Measurements from ENCODE around the gene SH3PXD2A.

SH3PXD2A gene

GRCh38 chr10:103792547-103792946, 62.8 kb downstream of the SH3PXD2A start:
- DNase-seq (ENCODE audit: insufficient read length, low spot score) (no peak), FAIRE-seq (no peak)
- TF ChIP-seq PAX5 (IDR thresholded peaks at IDR 0.05; ENCODE audit: insufficient read depth, low read length, severe bottlenecking) (no peak), POLR2A (IDR thresholded peaks at IDR 0.05; ENCODE audit: low read depth, low read length) (no peak), TAF1 (IDR thresholded peaks at IDR 0.05; ENCODE audit: low read depth, low read length) (no peak), POU2F2 (IDR thresholded peaks at IDR 0.05; ENCODE audit: low read depth, low read length) (no peak), SPI1 (IDR thresholded peaks at IDR 0.05; ENCODE audit: low read depth, low read length) (no peak), POLR2AphosphoS5 (IDR thresholded peaks at IDR 0.05; ENCODE audit: low read depth, low read length) (no peak)

- TF ChIP-seq TAF1 (IDR thresholded peaks at IDR 0.05; ENCODE audit: low read depth, low read length): no peak
- no peak for TF ChIP-seq SPI1 (IDR thresholded peaks at IDR 0.05; ENCODE audit: low read depth, low read length)
- no peak for TF ChIP-seq PAX5 (IDR thresholded peaks at IDR 0.05; ENCODE audit: insufficient read depth, low read length, severe bottlenecking)
- no peak for TF ChIP-seq POU2F2 (IDR thresholded peaks at IDR 0.05; ENCODE audit: low read depth, low read length)
- TF ChIP-seq POLR2A (IDR thresholded peaks at IDR 0.05; ENCODE audit: low read depth, low read length): no peak
- no peak for TF ChIP-seq POLR2AphosphoS5 (IDR thresholded peaks at IDR 0.05; ENCODE audit: low read depth, low read length)
- DNase-seq (ENCODE audit: insufficient read length, low spot score) (no peak), FAIRE-seq (no peak)
These were observed 63.5 kb downstream of the SH3PXD2A start for GRCh38 chr10:103791858-103792257.

- DNase-seq (ENCODE audit: insufficient read length, low spot score) (no peak), FAIRE-seq (no peak)
- no peak for TF ChIP-seq TAF1 (IDR thresholded peaks at IDR 0.05; ENCODE audit: low read depth, low read length)
- no peak for TF ChIP-seq POLR2A (IDR thresholded peaks at IDR 0.05; ENCODE audit: low read depth, low read length)
- TF ChIP-seq PAX5 (IDR thresholded peaks at IDR 0.05; ENCODE audit: insufficient read depth, low read length, severe bottlenecking): no peak
- TF ChIP-seq POLR2AphosphoS5 (IDR thresholded peaks at IDR 0.05; ENCODE audit: low read depth, low read length): no peak
- TF ChIP-seq POU2F2 (IDR thresholded peaks at IDR 0.05; ENCODE audit: low read depth, low read length): no peak
- no peak for TF ChIP-seq SPI1 (IDR thresholded peaks at IDR 0.05; ENCODE audit: low read depth, low read length)
These were observed 64.1 kb downstream of the SH3PXD2A start for GRCh38 chr10:103791291-103791690.

GRCh38 chr10:103790580-103790979, 64.8 kb downstream of the SH3PXD2A start:
- no peak for FAIRE-seq
- no peak for TF ChIP-seq SPI1 (IDR thresholded peaks at IDR 0.05; ENCODE audit: low read depth, low read length)
- TF ChIP-seq TAF1 (IDR thresholded peaks at IDR 0.05; ENCODE audit: low read depth, low read length): no peak
- TF ChIP-seq POLR2AphosphoS5 (IDR thresholded peaks at IDR 0.05; ENCODE audit: low read depth, low read length): no peak
- TF ChIP-seq POLR2A (IDR thresholded peaks at IDR 0.05; ENCODE audit: low read depth, low read length): no peak
- TF ChIP-seq POU2F2 (IDR thresholded peaks at IDR 0.05; ENCODE audit: low read depth, low read length): no peak
- TF ChIP-seq PAX5 (IDR thresholded peaks at IDR 0.05; ENCODE audit: insufficient read depth, low read length, severe bottlenecking): no peak
- DNase-seq (ENCODE audit: insufficient read length, low spot score): no peak

- no peak for TF ChIP-seq PAX5 (IDR thresholded peaks at IDR 0.05; ENCODE audit: insufficient read depth, low read length, severe bottlenecking)
- no peak for TF ChIP-seq SPI1 (IDR thresholded peaks at IDR 0.05; ENCODE audit: low read depth, low read length)
- no peak for TF ChIP-seq POLR2AphosphoS5 (IDR thresholded peaks at IDR 0.05; ENCODE audit: low read depth, low read length)
- TF ChIP-seq TAF1 (IDR thresholded peaks at IDR 0.05; ENCODE audit: low read depth, low read length): no peak
- no peak for TF ChIP-seq POU2F2 (IDR thresholded peaks at IDR 0.05; ENCODE audit: low read depth, low read length)
- TF ChIP-seq POLR2A (IDR thresholded peaks at IDR 0.05; ENCODE audit: low read depth, low read length): no peak
- DNase-seq (ENCODE audit: insufficient read length, low spot score) (no peak), FAIRE-seq (no peak)
These were observed 65.6 kb downstream of the SH3PXD2A start for GRCh38 chr10:103789771-103790201.

GRCh38 chr10:103789161-103789560, 66.2 kb downstream of the SH3PXD2A start:
- TF ChIP-seq TAF1 (IDR thresholded peaks at IDR 0.05; ENCODE audit: low read depth, low read length) (no peak), SPI1 (IDR thresholded peaks at IDR 0.05; ENCODE audit: low read depth, low read length) (no peak), POU2F2 (IDR thresholded peaks at IDR 0.05; ENCODE audit: low read depth, low read length) (no peak), PAX5 (IDR thresholded peaks at IDR 0.05; ENCODE audit: insufficient read depth, low read length, severe bottlenecking) (no peak), POLR2A (IDR thresholded peaks at IDR 0.05; ENCODE audit: low read depth, low read length) (no peak), POLR2AphosphoS5 (IDR thresholded peaks at IDR 0.05; ENCODE audit: low read depth, low read length) (no peak)
- DNase-seq (ENCODE audit: insufficient read length, low spot score): no peak
- no peak for FAIRE-seq

- DNase-seq (ENCODE audit: insufficient read length, low spot score) (no peak), FAIRE-seq (no peak)
- no peak for TF ChIP-seq POLR2AphosphoS5 (IDR thresholded peaks at IDR 0.05; ENCODE audit: low read depth, low read length)
These were observed 68.0 kb downstream of the SH3PXD2A start for GRCh38 chr10:103787331-103787730.

GRCh38 chr10:103786020-103786419, 69.4 kb downstream of the SH3PXD2A start:
- DNase-seq (ENCODE audit: insufficient read length, low spot score): no peak
- FAIRE-seq: no peak
- TF ChIP-seq SPI1 (IDR thresholded peaks at IDR 0.05; ENCODE audit: low read depth, low read length) (no peak), POLR2A (IDR thresholded peaks at IDR 0.05; ENCODE audit: low read depth, low read length) (no peak), TAF1 (IDR thresholded peaks at IDR 0.05; ENCODE audit: low read depth, low read length) (no peak), POU2F2 (IDR thresholded peaks at IDR 0.05; ENCODE audit: low read depth, low read length) (no peak), POLR2AphosphoS5 (IDR thresholded peaks at IDR 0.05; ENCODE audit: low read depth, low read length) (no peak), PAX5 (IDR thresholded peaks at IDR 0.05; ENCODE audit: insufficient read depth, low read length, severe bottlenecking) (no peak)

GRCh38 chr10:103784723-103785418, 70.5 kb downstream of the SH3PXD2A start:
- no peak for FAIRE-seq
- no peak for TF ChIP-seq POU2F2 (IDR thresholded peaks at IDR 0.05; ENCODE audit: low read depth, low read length)
- no peak for TF ChIP-seq POLR2AphosphoS5 (IDR thresholded peaks at IDR 0.05; ENCODE audit: low read depth, low read length)
- no peak for TF ChIP-seq PAX5 (IDR thresholded peaks at IDR 0.05; ENCODE audit: insufficient read depth, low read length, severe bottlenecking)
- no peak for TF ChIP-seq POLR2A (IDR thresholded peaks at IDR 0.05; ENCODE audit: low read depth, low read length)
- TF ChIP-seq TAF1 (IDR thresholded peaks at IDR 0.05; ENCODE audit: low read depth, low read length): no peak
- DNase-seq (ENCODE audit: insufficient read length, low spot score): no peak

GRCh38 chr10:103784089-103784488, 71.3 kb downstream of the SH3PXD2A start:
- no peak for FAIRE-seq
- DNase-seq (ENCODE audit: insufficient read length, low spot score): no peak
- TF ChIP-seq TAF1 (IDR thresholded peaks at IDR 0.05; ENCODE audit: low read depth, low read length) (no peak), PAX5 (IDR thresholded peaks at IDR 0.05; ENCODE audit: insufficient read depth, low read length, severe bottlenecking) (no peak), POLR2AphosphoS5 (IDR thresholded peaks at IDR 0.05; ENCODE audit: low read depth, low read length) (no peak), POLR2A (IDR thresholded peaks at IDR 0.05; ENCODE audit: low read depth, low read length) (no peak), POU2F2 (IDR thresholded peaks at IDR 0.05; ENCODE audit: low read depth, low read length) (no peak), SPI1 (IDR thresholded peaks at IDR 0.05; ENCODE audit: low read depth, low read length) (no peak)

All from GM12891 (cell line).